SIG-M5 (cell line): ENCODE data around the gene EVX2.

ENCODE experiments used
- DNase-seq: peaks from one replicate; lab custom pipeline; 2025; lab: John Stamatoyannopoulos, UW

Gene EVX2

GRCh38 chr2:176066645-176067588 is 16.8 kb downstream of the EVX2 start:
- DNase-seq, result no peak

- DNase-seq, result no peak
Measured at GRCh38 chr2:176063958-176064357, 19.8 kb downstream of the EVX2 start.

- DNase-seq, result no peak
Measured at GRCh38 chr2:176056406-176056805, 27.4 kb downstream of the EVX2 start.

GRCh38 chr2:176039375-176039774 is 44.4 kb downstream of the EVX2 start:
- DNase-seq, result peak; percentile 76

- DNase-seq, result no peak
Measured at GRCh38 chr2:176038694-176039093, 45.1 kb downstream of the EVX2 start.

GRCh38 chr2:176035013-176035691 is 48.6 kb downstream of the EVX2 start:
- DNase-seq, result no peak

- no peak for DNase-seq
Measured at GRCh38 chr2:176027806-176028205, 56.0 kb downstream of the EVX2 start.
